H54 (cell line): ENCODE data around the gene PRSS12.

Source experiments
- DNase-seq: peaks from one replicate; pipeline ENCODE4 v3.0.0; 2011; ENCODE audit warnings: low spot score, mixed read lengths; ENCODE audit not compliant: insufficient read length
- FAIRE-seq: peaks from 3 replicates; lab custom pipeline; 2011; peaks lifted over from hg19 to GRCh38; lab: Jason Lieb, UNC
- POLR2A ChIP-seq: IDR thresholded peaks from 2 replicates; pipeline ENCODE4 v1.6.1; 2011; ENCODE audit warnings: low read depth, mild to moderate bottlenecking, low read length

Gene PRSS12

GRCh38 chr4:118346495-118346894 is 6.3 kb downstream of the PRSS12 start:
- FAIRE-seq (no peak), DNase-seq (no peak)
- no peak for TF ChIP-seq POLR2A

DNA sequence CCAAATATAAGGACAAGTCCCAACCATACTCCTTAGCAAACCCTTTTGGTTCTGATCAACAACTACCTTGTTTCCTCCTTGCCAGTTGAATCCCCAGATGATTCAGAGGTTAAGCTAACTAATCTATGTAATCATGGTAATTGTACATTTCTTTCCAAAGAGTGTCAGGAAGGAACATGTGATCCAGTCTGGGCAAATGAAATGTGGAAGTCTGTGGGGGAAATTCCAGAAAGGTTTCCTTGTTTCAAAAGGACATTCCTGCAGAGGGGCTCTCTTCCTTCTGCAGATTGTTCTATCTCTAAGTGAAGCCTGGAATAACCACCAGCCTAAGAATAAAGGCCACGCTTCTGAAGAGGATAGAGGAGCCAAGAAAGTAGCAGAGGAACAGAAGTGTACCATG is 7.0 kb downstream of the PRSS12 start:
- TF ChIP-seq POLR2A, result no peak
- no peak for FAIRE-seq
- no peak for DNase-seq

GRCh38 chr4:118344801-118345200 is 8.0 kb downstream of the PRSS12 start:
- DNase-seq (no peak), FAIRE-seq (no peak)
- TF ChIP-seq POLR2A, result no peak

DNA sequence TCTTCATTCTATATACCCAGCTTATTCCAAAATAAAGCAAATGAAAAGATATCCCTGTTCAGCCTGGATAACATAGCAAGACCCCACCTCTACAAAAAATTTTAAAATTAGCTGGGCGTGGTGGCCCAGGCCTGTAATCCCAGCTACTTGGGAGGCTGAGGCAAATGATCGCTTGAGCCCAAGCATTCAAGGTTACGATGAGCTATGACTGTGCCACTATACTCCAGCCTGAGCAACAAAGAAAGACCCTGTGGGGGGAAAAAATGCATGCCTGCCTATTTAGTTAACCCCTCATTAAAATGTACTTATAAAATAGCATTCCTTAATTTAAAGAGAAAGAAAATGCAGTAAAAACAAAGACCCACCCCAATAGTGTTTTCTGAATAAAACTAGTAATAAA is 9.3 kb downstream of the PRSS12 start:
- no peak for FAIRE-seq
- TF ChIP-seq POLR2A, result no peak
- no peak for DNase-seq

GRCh38 chr4:118340109-118340508 is 12.7 kb downstream of the PRSS12 start:
- TF ChIP-seq POLR2A, result no peak
- no peak for DNase-seq
- no peak for FAIRE-seq

DNA sequence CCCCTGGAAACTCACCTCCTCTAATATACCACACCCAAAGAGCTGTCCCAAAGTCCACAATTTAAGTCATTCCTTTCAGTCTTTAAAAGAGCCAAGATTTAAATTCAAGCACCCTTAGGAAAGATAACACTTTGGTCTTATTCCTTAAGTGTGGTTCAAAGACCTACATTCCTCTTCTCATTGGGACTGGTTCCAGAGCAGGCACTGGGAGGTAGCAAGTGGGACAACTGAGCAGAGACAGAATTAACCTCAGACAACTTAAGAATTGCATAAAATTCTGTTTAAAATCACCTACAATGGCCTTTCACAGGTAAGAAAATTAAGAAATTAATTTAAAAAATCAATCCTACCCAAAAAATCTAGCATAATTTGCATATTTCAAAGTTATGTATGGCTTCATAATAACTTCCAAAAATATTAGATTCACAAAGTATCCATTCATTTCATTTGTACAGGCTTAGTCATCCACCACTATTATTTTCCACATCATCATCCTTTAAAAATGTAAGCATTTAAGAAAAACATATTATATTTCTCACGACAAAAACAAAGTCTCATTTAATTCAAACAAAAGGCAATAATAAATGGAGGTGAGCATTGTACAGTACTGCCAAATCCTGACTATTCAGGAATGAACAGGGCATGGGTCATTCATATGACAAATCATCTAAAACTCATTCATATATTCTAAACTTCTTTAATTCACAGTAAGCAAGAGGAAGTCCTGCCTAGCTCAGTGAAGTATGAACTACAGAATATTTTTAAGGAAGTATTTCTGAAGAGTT is 13.6 kb downstream of the PRSS12 start:
- DNase-seq (no peak), FAIRE-seq (no peak)
- no peak for TF ChIP-seq POLR2A

- DNase-seq, result no peak
- no peak for FAIRE-seq
- TF ChIP-seq POLR2A, result no peak
These were observed 14.3 kb downstream of the PRSS12 start for GRCh38 chr4:118338518-118338917.

DNA sequence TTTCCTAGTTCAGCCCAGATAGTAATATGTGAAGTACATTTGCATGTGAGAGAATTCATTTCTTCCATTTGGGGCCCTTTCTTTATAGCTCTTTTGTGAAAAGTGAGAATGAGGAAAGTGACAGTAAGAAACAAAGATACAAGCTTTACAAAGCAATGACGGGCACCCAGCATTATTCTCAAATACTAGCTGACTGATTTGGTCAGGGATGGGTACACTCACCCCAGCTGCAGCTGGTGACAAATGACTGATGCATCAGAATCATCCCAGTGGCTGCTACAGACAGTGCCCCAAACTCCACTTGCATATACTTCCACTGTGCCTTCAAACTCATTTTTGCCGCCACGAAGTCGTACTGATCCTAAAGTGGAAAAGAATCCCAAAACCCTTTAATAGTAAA is 14.8 kb downstream of the PRSS12 start:
- no peak for TF ChIP-seq POLR2A
- FAIRE-seq, result no peak
- no peak for DNase-seq

GRCh38 chr4:118335774-118336173 is 17.0 kb downstream of the PRSS12 start:
- no peak for TF ChIP-seq POLR2A
- no peak for DNase-seq
- no peak for FAIRE-seq

GRCh38 chr4:118335324-118335723 is 17.5 kb downstream of the PRSS12 start:
- FAIRE-seq, result no peak
- TF ChIP-seq POLR2A, result no peak
- no peak for DNase-seq

DNA sequence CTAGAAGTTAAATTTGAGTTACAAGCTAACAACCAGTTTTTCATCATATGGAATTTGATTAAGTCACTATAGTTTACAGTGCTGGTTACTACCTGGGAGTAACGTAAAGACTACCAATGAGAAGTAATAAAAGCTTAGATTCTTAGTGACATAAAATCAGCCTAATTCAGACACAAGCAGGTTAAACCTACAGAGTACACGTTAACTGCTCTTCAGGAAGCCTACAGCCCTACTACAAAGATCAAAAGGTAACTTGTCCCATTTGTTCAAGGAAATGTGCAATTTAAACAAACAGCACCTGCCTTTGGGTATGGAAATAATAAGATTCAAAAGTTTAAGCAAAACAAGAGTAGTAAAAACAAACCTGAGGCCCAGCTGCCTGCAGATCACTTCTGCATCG is 21.5 kb downstream of the PRSS12 start:
- FAIRE-seq (no peak), DNase-seq (no peak)
- no peak for TF ChIP-seq POLR2A

DNA sequence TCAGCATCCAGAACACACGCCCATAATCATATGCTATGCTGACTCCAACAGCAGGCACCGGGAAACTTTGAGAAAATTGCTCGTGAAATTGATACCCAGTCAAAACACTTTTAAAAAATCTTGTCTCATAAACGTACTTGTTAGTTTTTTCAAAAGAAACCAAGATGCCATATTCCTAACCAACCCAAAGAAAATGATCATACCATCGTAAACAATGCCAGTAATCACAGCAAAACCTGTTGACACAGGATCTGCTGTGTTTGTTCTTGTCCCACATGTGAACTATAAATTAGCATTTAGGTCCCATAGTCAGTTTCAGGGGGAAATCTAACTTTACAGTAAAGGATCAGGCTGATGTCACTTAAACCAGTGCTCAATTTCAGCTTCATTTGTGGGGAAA is 23.0 kb downstream of the PRSS12 start:
- no peak for DNase-seq
- FAIRE-seq, result no peak
- no peak for TF ChIP-seq POLR2A

GRCh38 chr4:118327554-118328241 is 25.1 kb downstream of the PRSS12 start:
- DNase-seq (no peak), FAIRE-seq (no peak)
- no peak for TF ChIP-seq POLR2A

GRCh38 chr4:118326585-118326984 is 26.2 kb downstream of the PRSS12 start:
- FAIRE-seq, result no peak
- no peak for TF ChIP-seq POLR2A
- no peak for DNase-seq

DNA sequence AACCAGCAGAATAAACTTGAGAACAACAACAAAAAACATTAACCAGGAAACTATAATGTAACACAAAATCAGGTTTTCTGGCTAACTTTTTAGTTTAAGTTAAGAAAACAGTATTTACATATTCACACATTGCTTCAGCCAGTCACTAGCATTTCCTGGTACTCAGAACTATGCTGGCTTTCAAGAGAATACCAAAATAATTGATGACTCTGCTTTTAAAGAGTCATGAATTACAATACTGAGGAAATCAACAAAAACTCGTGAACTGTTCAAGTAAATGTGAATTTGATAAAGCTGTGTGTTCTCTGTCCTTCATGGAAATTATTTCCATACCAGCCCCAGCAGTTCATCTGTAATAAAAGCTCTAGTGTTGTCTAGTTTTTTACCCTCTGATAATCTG is 27.4 kb downstream of the PRSS12 start:
- no peak for DNase-seq
- TF ChIP-seq POLR2A, result no peak
- FAIRE-seq, result no peak
